Astrocyte (in vitro differentiated cells and primary cell): Measurements from ENCODE around the gene OR52E1.

Source experiments
- EZH2 ChIP-seq: IDR thresholded peaks from 2 replicates; pipeline ENCODE4 v1.6.1; 2012; ENCODE audit warnings: mild to moderate bottlenecking, low read length, inconsistent platforms; ENCODE audit not compliant: insufficient read depth
- TF ChIP-seq, protein P1 (sequence below): IDR thresholded peaks from 2 replicates; pipeline ENCODE4 v1.5.1; 2011; ENCODE audit warnings: low read depth, mild to moderate bottlenecking, inconsistent platforms, low read length, moderate library complexity; ENCODE audit not compliant: insufficient read depth

GRCh38 chr11:5071799-5072198 lies 2.4 kb downstream of the OR52E1 start:
- TF ChIP-seq, protein P1, sequence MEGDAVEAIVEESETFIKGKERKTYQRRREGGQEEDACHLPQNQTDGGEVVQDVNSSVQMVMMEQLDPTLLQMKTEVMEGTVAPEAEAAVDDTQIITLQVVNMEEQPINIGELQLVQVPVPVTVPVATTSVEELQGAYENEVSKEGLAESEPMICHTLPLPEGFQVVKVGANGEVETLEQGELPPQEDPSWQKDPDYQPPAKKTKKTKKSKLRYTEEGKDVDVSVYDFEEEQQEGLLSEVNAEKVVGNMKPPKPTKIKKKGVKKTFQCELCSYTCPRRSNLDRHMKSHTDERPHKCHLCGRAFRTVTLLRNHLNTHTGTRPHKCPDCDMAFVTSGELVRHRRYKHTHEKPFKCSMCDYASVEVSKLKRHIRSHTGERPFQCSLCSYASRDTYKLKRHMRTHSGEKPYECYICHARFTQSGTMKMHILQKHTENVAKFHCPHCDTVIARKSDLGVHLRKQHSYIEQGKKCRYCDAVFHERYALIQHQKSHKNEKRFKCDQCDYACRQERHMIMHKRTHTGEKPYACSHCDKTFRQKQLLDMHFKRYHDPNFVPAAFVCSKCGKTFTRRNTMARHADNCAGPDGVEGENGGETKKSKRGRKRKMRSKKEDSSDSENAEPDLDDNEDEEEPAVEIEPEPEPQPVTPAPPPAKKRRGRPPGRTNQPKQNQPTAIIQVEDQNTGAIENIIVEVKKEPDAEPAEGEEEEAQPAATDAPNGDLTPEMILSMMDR: no peak
- TF ChIP-seq EZH2: no peak
